MM.1S (cell line): ENCODE data around the gene POLR3A.

ENCODE experiments used
- DNase-seq: peaks from one replicate; pipeline ENCODE4 v3.0.0-alpha.2; 2015
- H2AFZ ChIP-seq: fragments of 300-600 bp; sonication (generic); 2 replicates; pipeline ENCODE4 v1.6.0; 2016; ENCODE audit warnings: antibody characterized with exemption, low read length
- H3F3A ChIP-seq: fragments of 300-600 bp; sonication (generic); 2 replicates; pipeline ENCODE4 v1.6.1; 2016; ENCODE audit warnings: mild to moderate bottlenecking, antibody characterized with exemption, low read length, moderate library complexity, mixed read lengths; ENCODE audit not compliant: insufficient read depth
- H3K27ac ChIP-seq: fragments of 300-600 bp; sonication (generic); 2 replicates; pipeline ENCODE4 v1.5.1; 2016; ENCODE audit warnings: mild to moderate bottlenecking, low read length
- H3K27me3 ChIP-seq: fragments of 300-600 bp; sonication (generic); replicated peaks from 2 replicates; pipeline ENCODE4 v1.6.0; 2016; ENCODE audit warnings: low read length; ENCODE audit not compliant: insufficient read depth
- H3K36me3 ChIP-seq: fragments of 300-600 bp; sonication (generic); replicated peaks from 2 replicates; pipeline ENCODE4 v1.6.1; 2016; ENCODE audit warnings: mild to moderate bottlenecking, low read length, mixed read lengths; ENCODE audit not compliant: insufficient read depth
- H3K4me1 ChIP-seq: fragments of 300-600 bp; sonication (generic); 2 replicates; pipeline ENCODE4 v1.6.1; 2016; ENCODE audit warnings: low read length, mixed read lengths
- H3K4me2 ChIP-seq: fragments of 300-600 bp; sonication (generic); 2 replicates; pipeline ENCODE4 v1.6.0; 2016; ENCODE audit warnings: low read depth, low read length
- H3K4me3 ChIP-seq: fragments of 300-600 bp; sonication (generic); 2 replicates; pipeline ENCODE4 v1.5.1; 2016; ENCODE audit warnings: low read length, mixed read lengths
- H3K79me2 ChIP-seq: fragments of 300-600 bp; sonication (generic); 2 replicates; pipeline ENCODE4 v1.6.1; 2016; ENCODE audit warnings: mixed run types, low read length, mixed read lengths
- H3K9ac ChIP-seq: fragments of 300-600 bp; sonication (generic); 2 replicates; pipeline ENCODE4 v1.6.1; 2016; ENCODE audit warnings: low read length, mixed read lengths
- H3K9me2 ChIP-seq: fragments of 300-600 bp; sonication (generic); replicated peaks from 2 replicates; pipeline ENCODE4 v1.6.1; 2016; ENCODE audit warnings: mild to moderate bottlenecking, low read length, mixed read lengths; ENCODE audit not compliant: insufficient read depth
- H3K9me3 ChIP-seq: fragments of 300-600 bp; sonication (generic); replicated peaks from 2 replicates; pipeline ENCODE4 v1.6.1; 2016; ENCODE audit warnings: mild to moderate bottlenecking, low read length, mixed read lengths; ENCODE audit not compliant: insufficient read depth
- H4K20me1 ChIP-seq: fragments of 300-600 bp; sonication (generic); 2 replicates; pipeline ENCODE4 v1.6.1; 2016; ENCODE audit warnings: mild to moderate bottlenecking, low read length, moderate library complexity, mixed read lengths; ENCODE audit not compliant: insufficient read depth
- CTCF ChIP-seq: fragments of 300-600 bp; sonication (generic); IDR thresholded peaks from 2 replicates; pipeline ENCODE4 v1.5.1; 2016; ENCODE audit warnings: antibody characterized with exemption, low read length, mixed read lengths
- EZH2 ChIP-seq: fragments of 300-600 bp; sonication (generic); optimal IDR thresholded peaks from 2 replicates; pipeline ENCODE3; 2017; ENCODE audit warnings: low read depth, mild to moderate bottlenecking, antibody characterized with exemption, low read length, mixed read lengths
- EZH2phosphoT487 ChIP-seq: fragments of 300-600 bp; sonication (generic); IDR thresholded peaks from 2 replicates; pipeline ENCODE4 v1.6.1; 2018; ENCODE audit warnings: antibody characterized with exemption, low read length

POLR3A gene

GRCh38 chr10:77987671-77988255 is 41.6 kb downstream of the POLR3A start:
- no peaks in the 10 kb centered on the region for H3K9me2 ChIP-seq
- no peaks in the 10 kb centered on the region for H3K4me1 ChIP-seq
- no peak overlapping the region for H3K9ac ChIP-seq
- H3K27ac ChIP-seq: no peak overlapping the region
- H3K4me3 ChIP-seq: no peak overlapping the region
- no peaks in the 10 kb centered on the region for H3K27me3 ChIP-seq
- no peak for DNase-seq
- no peaks in the 10 kb centered on the region for H3K9me3 ChIP-seq
- no peaks in the 10 kb centered on the region for H3K79me2 ChIP-seq
- H2AFZ ChIP-seq: no peak overlapping the region
- H3K4me2 ChIP-seq: no peak overlapping the region
- TF ChIP-seq EZH2phosphoT487: no peak
- no peak for TF ChIP-seq CTCF
- H3F3A ChIP-seq: no peaks in the 10 kb centered on the region
- H3K36me3 ChIP-seq: peaks cover 2% of the 10 kb centered on the region; the same call in 1 of the 2 replicates
- no peaks in the 10 kb centered on the region for H4K20me1 ChIP-seq

- Histone ChIP-seq H3K9me2 (no peaks in the 10 kb centered on the region), H3K79me2 (no peaks in the 10 kb centered on the region), H3K36me3 (peaks cover 1% of the 10 kb centered on the region; the same call in 1 of the 2 replicates), H3K4me3 (no peak overlapping the region), H3K27ac (no peak overlapping the region), H2AFZ (no peak overlapping the region), H3K9me3 (no peaks in the 10 kb centered on the region), H4K20me1 (no peaks in the 10 kb centered on the region), H3K4me1 (no peaks in the 10 kb centered on the region), H3K4me2 (no peak overlapping the region), H3K27me3 (no peaks in the 10 kb centered on the region), H3F3A (no peaks in the 10 kb centered on the region), H3K9ac (no peak overlapping the region)
- TF ChIP-seq EZH2phosphoT487 (no peak), CTCF (no peak)
- no peak for DNase-seq
These were observed 44.3 kb downstream of the POLR3A start for GRCh38 chr10:77984986-77985385.

GRCh38 chr10:77983384-77984341 is 45.7 kb downstream of the POLR3A start:
- no peaks in the 10 kb centered on the region for H3K9me2 ChIP-seq
- H3K27me3 ChIP-seq: no peaks in the 10 kb centered on the region
- H3K36me3 ChIP-seq: no peaks in the 10 kb centered on the region; the same call in 1 of the 2 replicates
- no peaks in the 10 kb centered on the region for H3K9me3 ChIP-seq
- H3F3A ChIP-seq: no peaks in the 10 kb centered on the region
- H3K4me1 ChIP-seq: no peaks in the 10 kb centered on the region
- no peak overlapping the region for H2AFZ ChIP-seq
- no peak overlapping the region for H3K9ac ChIP-seq
- no peak overlapping the region for H3K27ac ChIP-seq
- H4K20me1 ChIP-seq: no peaks in the 10 kb centered on the region
- DNase-seq: no peak
- H3K79me2 ChIP-seq: no peaks in the 10 kb centered on the region
- H3K4me3 ChIP-seq: no peak overlapping the region
- no peak overlapping the region for H3K4me2 ChIP-seq
- TF ChIP-seq CTCF (no peak), EZH2phosphoT487 (no peak), EZH2 (no peak)
